Endodermal cell (in vitro differentiated cells): ENCODE results near the gene MAS1. TPM values are rescaled to one million over a fixed set of nuclear protein-coding genes. Genes with fewer than 3 reads are reported as not detected.

Experiments
- DNase-seq: peaks from one replicate; pipeline ENCODE4 v3.0.0-alpha.2; 2017
- H3K27ac ChIP-seq: 2 replicates; pipeline ENCODE4 v1.5.1; 2013; ENCODE audit warnings: mild to moderate bottlenecking, low read depth, low read length, moderate library complexity
- H3K27me3 ChIP-seq: 2 replicates; pipeline ENCODE4 v1.6.1; 2013; ENCODE audit warnings: mild to moderate bottlenecking, low read length, moderate library complexity; ENCODE audit not compliant: insufficient read depth, control insufficient read depth, poor library complexity, severe bottlenecking
- H3K36me3 ChIP-seq: 2 replicates; pipeline ENCODE4 v1.7.0; 2013; ENCODE audit warnings: mild to moderate bottlenecking, low read length, moderate library complexity; ENCODE audit not compliant: control insufficient read depth, insufficient read depth
- H3K4me1 ChIP-seq: one replicate; pipeline ENCODE4 v1.7.0; 2013; ENCODE audit warnings: low read length; ENCODE audit not compliant: control insufficient read depth, insufficient read depth
- H3K4me3 ChIP-seq: 2 replicates; pipeline ENCODE4 v1.5.1; 2013; ENCODE audit warnings: mild to moderate bottlenecking, low read length, moderate library complexity
- H3K9ac ChIP-seq: 2 replicates; pipeline ENCODE4 v1.6.1; 2013; ENCODE audit warnings: mild to moderate bottlenecking, low read length, moderate library complexity; ENCODE audit not compliant: poor library complexity, severe bottlenecking; ENCODE audit errors: extremely low read depth
- H3K9me3 ChIP-seq: 2 replicates; pipeline ENCODE4 v1.6.1; 2013; ENCODE audit warnings: mild to moderate bottlenecking, low read length, moderate library complexity; ENCODE audit not compliant: control insufficient read depth
- H3K27ac Mint-ChIP-seq: 2 replicates; pipeline ENCODE4 v1.8.0; 2020; ENCODE audit warnings: mixed read lengths
- H3K27me3 Mint-ChIP-seq: 2 replicates; pipeline ENCODE4 v1.8.0; 2021; ENCODE audit warnings: mild to moderate bottlenecking, mixed read lengths; ENCODE audit not compliant: insufficient read depth
- H3K36me3 Mint-ChIP-seq: 2 replicates; pipeline ENCODE4 v1.8.0; 2020; ENCODE audit warnings: low read depth, mixed read lengths
- H3K4me1 Mint-ChIP-seq: 2 replicates; pipeline ENCODE4 v1.8.0; 2020; ENCODE audit warnings: mixed read lengths
- H3K4me3 Mint-ChIP-seq: 2 replicates; pipeline ENCODE4 v1.8.0; 2020; ENCODE audit warnings: mild to moderate bottlenecking, moderate library complexity, mixed read lengths
- H3K9me3 Mint-ChIP-seq: 2 replicates; pipeline ENCODE4 v1.8.0; 2020; ENCODE audit warnings: mild to moderate bottlenecking, mixed read lengths
- CTCF ChIP-seq: fragments of 200-600 bp; sonication (generic); conservative IDR thresholded peaks from 2 replicates; pipeline ENCODE4 v1.5.0; 2021; ENCODE audit warnings: antibody characterized with exemption, mild to moderate bottlenecking
- WGBS, 2 experiments: methylation state at CpG; one replicate each; pipeline versions ENCODE4 v1.1.5 to v1.1.7; 2013; ENCODE audit warnings: missing lambda C conversion rate in 2 of 2, mixed read lengths in 1 of 2; ENCODE audit not compliant: insufficient coverage in 1 of 2, insufficient read length in 1 of 2; 5-methylcytosine and 5-hydroxymethylcytosine counted together
- total RNA-seq, 2 donors: library from RNA; stranded (reverse); fragmentation: NEBNext Ultra II Directional in 1 of 2; extraction: Animal tissue kit (Norgen Biotek cat#: 25700) in 1 of 2; gene quantifications; 2 replicates in 1 of 2; 3 replicates in 1 of 2; pipeline ENCODE4 v1.2.1, GENCODE V29; 2021

Gene MAS1
- total RNA-seq, 2 donors from 2014 or later, result not detected

DNA sequence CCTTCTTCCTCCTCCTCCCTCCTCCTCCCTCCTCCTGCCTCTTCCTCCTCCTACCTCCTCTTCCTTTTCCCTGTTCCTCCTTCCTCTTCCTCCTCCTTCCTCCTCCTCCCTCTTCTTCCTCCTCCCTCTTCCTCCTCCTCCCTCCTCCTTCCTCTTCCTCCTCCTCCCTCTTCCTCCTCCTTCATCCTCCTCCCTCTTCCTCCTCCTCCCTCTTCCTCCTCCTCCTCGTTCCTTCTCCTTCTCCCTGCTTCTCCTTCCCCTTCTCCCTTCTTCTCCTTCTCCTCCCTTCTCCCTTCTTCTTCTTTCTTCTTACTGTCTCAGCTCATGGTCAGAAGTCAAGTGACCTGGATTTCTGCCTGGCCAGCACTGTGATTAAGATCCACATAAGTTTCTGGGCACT, 7.7 kb downstream of the MAS1 start:
- Histone ChIP-seq H3K27me3 (peaks cover 26% of the 10 kb centered on the region), H3K27ac (no peak overlapping the region), H3K4me3 (no peak overlapping the region), H3K4me1 (no peaks in the 10 kb centered on the region), H3K36me3 (no peaks in the 10 kb centered on the region), H3K9ac (no peak overlapping the region), H3K9me3 (no peaks in the 10 kb centered on the region)
- Mint-ChIP-seq H3K27ac (no peak overlapping the region), H3K4me3 (no peak overlapping the region), H3K27me3 (peaks cover 15% of the 10 kb centered on the region), H3K4me1 (no peaks in the 10 kb centered on the region), H3K9me3 (peaks cover 9% of the 10 kb centered on the region), H3K36me3 (no peaks in the 10 kb centered on the region)
- no peak for TF ChIP-seq CTCF
- DNase-seq, result no peak
- WGBS, 2 experiments, result 88 to 89% methylated on average over 1 of the region's 1 CpG

DNA sequence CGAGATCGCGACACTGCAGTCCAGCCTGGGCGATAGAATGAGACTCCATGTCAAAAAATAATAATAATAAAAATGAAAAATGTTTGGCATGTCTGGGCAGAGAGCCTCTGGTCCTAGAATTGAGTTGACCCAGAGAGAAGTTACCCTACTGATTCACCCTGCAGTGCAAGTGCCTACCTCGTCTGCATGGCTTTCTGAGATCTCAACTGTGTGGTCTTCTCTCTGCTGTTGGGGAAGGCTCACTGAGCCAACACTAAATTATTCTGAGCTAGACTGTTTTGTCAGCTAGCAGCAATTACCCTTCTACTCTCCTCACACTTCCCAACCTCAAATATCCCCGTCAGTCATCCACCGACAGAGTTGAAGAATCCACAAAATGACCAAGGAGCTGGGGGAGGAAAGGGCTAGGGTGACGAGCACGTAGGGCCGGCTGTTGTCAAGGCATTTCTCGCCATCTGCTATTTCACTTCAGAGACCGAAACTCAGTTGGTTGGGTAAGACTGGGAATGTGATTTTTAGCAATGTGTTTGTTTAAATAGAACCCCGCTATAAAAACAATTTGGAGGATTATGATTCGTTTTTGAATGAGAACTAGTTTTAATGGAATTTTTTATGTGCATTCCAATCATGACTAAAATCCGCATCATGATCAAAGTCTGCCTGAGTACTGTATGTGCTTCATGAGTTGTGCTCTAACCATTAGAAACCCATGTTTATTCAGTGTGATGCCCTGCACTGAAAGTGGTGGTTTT, 9.4 kb downstream of the MAS1 start:
- Mint-ChIP-seq H3K9me3 (peaks cover 9% of the 10 kb centered on the region), H3K27me3 (peaks cover 12% of the 10 kb centered on the region), H3K4me3 (no peak overlapping the region), H3K27ac (no peak overlapping the region), H3K4me1 (no peaks in the 10 kb centered on the region), H3K36me3 (no peaks in the 10 kb centered on the region)
- no peak overlapping the region for H3K4me3 ChIP-seq
- no peak for DNase-seq
- no peaks in the 10 kb centered on the region for H3K36me3 ChIP-seq
- WGBS, 2 experiments, result 89 to 92% methylated on average over 6 to 15 of the region's 15 CpGs
- H3K4me1 ChIP-seq, result no peaks in the 10 kb centered on the region
- no peak overlapping the region for H3K9ac ChIP-seq
- no peaks in the 10 kb centered on the region for H3K9me3 ChIP-seq
- H3K27me3 ChIP-seq, result peaks cover 37% of the 10 kb centered on the region
- H3K27ac ChIP-seq, result no peak overlapping the region
- TF ChIP-seq CTCF, result no peak

GRCh38 chr6:159902620-159903019, 11.8 kb downstream of the MAS1 start:
- Mint-ChIP-seq H3K4me3 (no peak overlapping the region), H3K9me3 (no peaks in the 10 kb centered on the region), H3K36me3 (no peaks in the 10 kb centered on the region), H3K4me1 (peaks cover 11% of the 10 kb centered on the region), H3K27me3 (peaks cover 22% of the 10 kb centered on the region), H3K27ac (no peak overlapping the region)
- Histone ChIP-seq H3K36me3 (no peaks in the 10 kb centered on the region), H3K4me1 (no peaks in the 10 kb centered on the region), H3K27ac (no peak overlapping the region), H3K9ac (no peak overlapping the region), H3K27me3 (peaks cover 53% of the 10 kb centered on the region), H3K9me3 (peaks cover 3% of the 10 kb centered on the region), H3K4me3 (no peak overlapping the region)
- DNase-seq, result no peak
- no peak for TF ChIP-seq CTCF
- WGBS, 2 experiments, result 90 to 92% methylated on average over 9 of the region's 9 CpGs
